GM12865 (cell line): ENCODE data around the gene GUCD1.

Experiments used
- DNase-seq: peaks from one replicate; pipeline ENCODE4 v3.0.0; 2010; ENCODE audit warnings: low read depth
- H3K4me3 ChIP-seq: 2 replicates; pipeline ENCODE4 v1.5.1; 2011; ENCODE audit warnings: mild to moderate bottlenecking, low read depth, low read length, control low read depth
- CTCF ChIP-seq: IDR thresholded peaks from 2 replicates; pipeline ENCODE4 v1.5.1; 2011; ENCODE audit warnings: low read length, control low read depth, low read depth, inconsistent platforms; ENCODE audit not compliant: insufficient read depth; ENCODE audit errors: missing control alignments

The GUCD1 gene

GRCh38 chr22:24513378-24514240, 41.3 kb downstream of the GUCD1 start:
- no peak overlapping the region for H3K4me3 ChIP-seq
- no peak for DNase-seq
- TF ChIP-seq CTCF: no peak

DNA sequence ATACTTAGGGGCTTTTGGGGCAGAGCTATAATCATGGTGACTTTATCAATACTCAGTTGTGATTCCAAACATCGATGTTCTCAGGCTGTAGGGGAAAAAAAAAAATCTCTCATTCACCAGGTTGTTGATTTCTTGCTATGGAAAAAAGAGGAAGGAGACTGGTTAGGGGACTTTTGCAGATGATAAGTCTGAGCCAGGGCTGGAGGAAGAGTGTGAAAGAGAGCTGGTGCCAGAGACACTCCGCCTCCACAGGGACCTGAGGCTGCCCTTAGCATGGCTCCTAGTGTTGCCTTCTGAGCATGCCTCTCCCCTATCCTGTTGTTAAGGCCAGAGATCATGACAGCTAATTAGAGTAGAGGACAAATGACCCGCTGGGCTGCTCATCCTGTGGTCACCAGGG, 42.9 kb downstream of the GUCD1 start:
- peak; percentile 15 for DNase-seq
- H3K4me3 ChIP-seq: no peak overlapping the region
- TF ChIP-seq CTCF: no peak

- DNase-seq: no peak
- no peak overlapping the region for H3K4me3 ChIP-seq
- no peak for TF ChIP-seq CTCF
Measured at GRCh38 chr22:24510637-24511625, 44.0 kb downstream of the GUCD1 start.

DNA sequence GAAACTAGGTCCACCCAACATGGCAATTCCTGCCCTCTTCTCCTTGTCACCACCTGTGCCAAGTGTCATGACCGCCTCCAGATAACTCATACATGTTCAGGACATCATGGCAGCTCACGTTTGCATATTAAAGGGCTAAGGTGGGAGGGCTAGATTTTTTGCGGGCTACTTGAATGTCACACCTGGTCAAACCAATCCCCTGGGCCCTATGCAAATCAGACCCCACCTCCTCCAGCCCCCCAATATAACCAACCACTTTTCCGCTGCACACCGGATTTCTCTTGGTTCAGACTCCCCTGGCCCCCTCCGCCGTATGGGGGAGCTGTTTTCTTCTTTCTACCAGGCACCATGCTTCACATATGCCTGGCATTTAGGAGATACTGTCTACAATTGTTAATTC, 47.2 kb downstream of the GUCD1 start:
- H3K4me3 ChIP-seq: no peak overlapping the region
- no peak for TF ChIP-seq CTCF
- no peak for DNase-seq

DNA sequence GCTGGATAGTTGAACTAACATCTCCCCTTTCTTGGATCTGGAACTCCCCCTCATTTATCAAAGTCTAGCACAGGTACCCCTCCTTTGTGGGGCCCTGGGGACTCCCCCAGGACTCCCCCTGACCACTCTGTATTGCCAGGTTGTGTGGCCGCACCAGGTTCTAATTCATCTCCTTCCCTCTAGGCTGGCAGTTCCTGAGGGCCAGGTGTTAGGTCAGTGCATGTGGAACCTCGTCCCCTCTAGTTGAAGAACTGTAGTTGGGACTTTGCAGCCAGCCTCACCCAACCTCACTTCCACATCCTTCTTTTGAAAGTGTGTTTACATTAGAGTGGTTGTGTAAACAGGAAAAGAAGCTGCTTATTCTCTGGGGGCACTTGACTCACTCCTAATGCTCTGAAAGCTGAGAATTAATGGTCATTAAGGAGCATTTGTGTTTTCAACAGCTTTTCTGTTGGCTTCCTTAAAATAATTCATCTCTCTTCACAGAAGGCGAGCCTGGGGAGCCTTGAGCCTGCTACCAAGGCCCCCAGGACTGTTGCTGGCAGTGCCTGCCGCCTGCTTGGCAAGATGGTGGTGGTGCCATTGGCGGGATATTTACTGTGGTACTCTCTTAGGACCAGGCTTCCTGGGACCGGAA, 48.0 kb downstream of the GUCD1 start:
- TF ChIP-seq CTCF: no peak
- DNase-seq: peak; percentile 54
- H3K4me3 ChIP-seq: no peak overlapping the region

DNA sequence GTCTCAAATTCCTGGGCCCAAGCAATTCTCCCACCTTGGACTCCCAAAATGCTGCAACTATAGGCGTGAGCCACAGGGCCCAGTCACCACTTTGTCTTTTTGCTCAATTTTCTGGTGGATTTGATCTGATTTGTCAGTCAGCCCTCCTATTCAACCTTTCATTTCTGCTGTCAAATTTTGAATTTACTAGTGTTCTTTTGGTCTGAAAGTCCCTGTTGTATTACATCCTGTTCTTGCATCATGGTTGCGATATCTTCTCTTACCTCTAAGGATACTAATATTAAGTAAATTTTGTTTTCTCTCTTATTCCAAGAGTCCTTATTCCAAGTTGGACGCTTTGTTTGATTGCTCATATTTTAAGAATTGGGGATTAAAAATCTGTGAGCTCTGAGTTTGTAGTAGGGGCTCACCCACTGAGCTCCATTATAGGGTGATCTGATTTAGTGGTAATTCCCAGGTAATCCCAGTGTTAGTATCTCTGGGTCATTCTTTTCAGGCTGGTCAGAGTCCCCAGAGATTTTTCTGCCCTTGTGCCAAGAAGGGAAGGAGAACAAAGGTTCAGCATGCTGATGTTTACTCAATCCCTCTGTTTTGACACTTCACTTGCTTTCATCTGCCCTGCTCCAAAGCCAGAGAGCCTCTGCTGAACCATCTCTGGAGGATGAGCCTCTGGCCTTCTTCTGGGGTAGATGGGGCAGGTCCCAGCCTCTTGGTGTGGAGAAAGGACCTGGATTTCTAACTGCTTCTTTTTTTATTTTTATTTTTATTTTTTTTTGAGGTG, 49.8 kb downstream of the GUCD1 start:
- no peak for TF ChIP-seq CTCF
- H3K4me3 ChIP-seq: no peak overlapping the region; the same call in 1 of the 2 replicates
- no peak for DNase-seq
